ENCODE measurements around the gene SNRK.

Gene SNRK

GRCh38 chr3:43309372-43310305, 23.3 kb downstream of the SNRK start:
- peaks cover 4% of the 10 kb centered on the region for H3K4me1 ChIP-seq
- peaks cover 16% of the 10 kb centered on the region for H3K79me2 ChIP-seq
- no peak overlapping the region for H3K9ac ChIP-seq
- no peaks in the 10 kb centered on the region for H3K36me3 ChIP-seq (ENCODE audit: control insufficient read depth, insufficient read depth, low read length)
- H3K4me3 ChIP-seq (ENCODE audit: low read depth, low read length) = no peak overlapping the region
- no peaks in the 10 kb centered on the region for H3K9me3 ChIP-seq (ENCODE audit: control insufficient read depth, low read length)
- no peaks in the 10 kb centered on the region for H3K27me3 ChIP-seq (ENCODE audit: control insufficient read depth, insufficient read depth, low read length)
- H3K4me2 ChIP-seq (ENCODE audit: low read length) = no peak overlapping the region
- no peak overlapping the region for H3K27ac ChIP-seq
- no peak overlapping the region for H2AFZ ChIP-seq
- no peak for TF ChIP-seq CTCF (IDR thresholded peaks at IDR 0.05)

DNA sequence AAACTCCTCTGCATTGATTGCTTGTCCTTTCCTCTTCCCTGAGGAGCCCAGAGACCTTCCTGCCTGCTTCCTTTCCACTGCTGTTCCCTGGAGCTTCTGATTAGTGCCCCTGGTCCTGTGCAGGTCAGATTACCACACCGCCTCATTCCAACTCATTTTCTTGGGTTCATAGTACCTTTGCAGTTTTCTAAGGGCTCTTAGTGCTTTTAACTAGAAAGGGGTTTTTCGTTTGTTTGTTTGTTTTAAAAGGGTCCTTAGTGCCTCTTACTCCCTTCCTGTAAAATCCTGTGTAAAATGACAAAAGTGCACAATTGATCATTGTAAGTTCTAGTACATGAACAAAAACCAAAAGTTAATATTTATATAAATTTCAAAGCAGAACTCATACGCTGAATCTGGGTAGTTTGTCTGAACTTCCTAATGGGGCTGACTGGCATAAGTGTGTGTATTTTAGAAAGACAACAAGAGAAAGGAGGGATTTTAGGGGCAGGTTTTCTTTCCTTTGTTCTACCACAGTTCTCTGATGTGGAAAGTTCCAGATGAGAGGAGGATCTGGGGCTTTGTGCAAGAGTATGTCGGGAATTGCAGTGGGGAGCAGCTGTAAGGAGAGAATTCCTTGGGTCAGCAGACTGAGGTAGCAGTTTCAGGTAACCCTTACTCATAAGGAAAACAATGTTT, 30.6 kb downstream of the SNRK start:
- Histone ChIP-seq H3K9ac (no peak overlapping the region), H3K4me3 (ENCODE audit: low read depth, low read length) (no peak overlapping the region), H3K27ac (peak overlapping the region; percentile 3), H3K4me2 (ENCODE audit: low read length) (no peak overlapping the region), H3K27me3 (ENCODE audit: control insufficient read depth, insufficient read depth, low read length) (no peaks in the 10 kb centered on the region), H3K36me3 (ENCODE audit: control insufficient read depth, insufficient read depth, low read length) (no peaks in the 10 kb centered on the region), H2AFZ (no peak overlapping the region), H3K9me3 (ENCODE audit: control insufficient read depth, low read length) (no peaks in the 10 kb centered on the region), H3K4me1 (peaks cover 7% of the 10 kb centered on the region), H3K79me2 (peaks cover 18% of the 10 kb centered on the region)
- no peak for TF ChIP-seq CTCF (IDR thresholded peaks at IDR 0.05)

GRCh38 chr3:43317461-43318316, 31.3 kb downstream of the SNRK start:
- TF ChIP-seq CTCF (IDR thresholded peaks at IDR 0.05) = no peak
- H3K36me3 ChIP-seq (ENCODE audit: control insufficient read depth, insufficient read depth, low read length) = no peaks in the 10 kb centered on the region
- no peak overlapping the region for H3K4me3 ChIP-seq (ENCODE audit: low read depth, low read length)
- no peak overlapping the region for H2AFZ ChIP-seq
- H3K79me2 ChIP-seq = peaks cover 20% of the 10 kb centered on the region
- no peaks in the 10 kb centered on the region for H3K9me3 ChIP-seq (ENCODE audit: control insufficient read depth, low read length)
- H3K9ac ChIP-seq = no peak overlapping the region
- no peak overlapping the region for H3K4me2 ChIP-seq (ENCODE audit: low read length)
- H3K27me3 ChIP-seq (ENCODE audit: control insufficient read depth, insufficient read depth, low read length) = no peaks in the 10 kb centered on the region
- peak overlapping the region; percentile 3 for H3K27ac ChIP-seq
- H3K4me1 ChIP-seq = peaks cover 7% of the 10 kb centered on the region

DNA sequence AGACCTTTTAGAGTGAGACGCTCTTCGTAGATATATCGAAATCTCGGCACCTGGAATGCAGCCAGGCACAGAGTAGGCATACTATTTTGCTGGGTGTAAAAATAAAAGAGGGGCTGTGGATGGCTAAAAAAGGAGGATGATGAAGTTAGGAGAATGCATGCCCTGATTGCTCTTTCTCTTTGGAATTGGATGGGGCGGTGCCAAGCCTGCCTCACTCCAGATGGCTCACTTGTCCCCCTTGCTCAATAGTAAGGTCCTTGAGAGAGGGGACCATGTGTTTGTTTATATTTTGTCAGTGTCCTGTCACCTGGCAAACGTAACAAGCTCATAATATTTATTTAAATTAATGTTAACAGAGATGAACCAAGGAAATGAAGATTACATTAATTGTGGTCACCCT, 33.0 kb downstream of the SNRK start:
- no peak overlapping the region for H3K4me3 ChIP-seq (ENCODE audit: low read depth, low read length)
- H2AFZ ChIP-seq = no peak overlapping the region
- peaks cover 7% of the 10 kb centered on the region for H3K4me1 ChIP-seq
- H3K4me2 ChIP-seq (ENCODE audit: low read length) = no peak overlapping the region
- no peak overlapping the region for H3K27ac ChIP-seq
- H3K9ac ChIP-seq = no peak overlapping the region
- H3K36me3 ChIP-seq (ENCODE audit: control insufficient read depth, insufficient read depth, low read length) = no peaks in the 10 kb centered on the region
- no peak for TF ChIP-seq CTCF (IDR thresholded peaks at IDR 0.05)
- H3K9me3 ChIP-seq (ENCODE audit: control insufficient read depth, low read length) = no peaks in the 10 kb centered on the region
- peaks cover 35% of the 10 kb centered on the region for H3K79me2 ChIP-seq
- no peaks in the 10 kb centered on the region for H3K27me3 ChIP-seq (ENCODE audit: control insufficient read depth, insufficient read depth, low read length)

All from parathyroid adenoma (tissue), 2 donors.